PFSK-1 (cell line): ENCODE measurements around the gene IFNK.

Experiments
- FOXP2 ChIP-seq: optimal IDR thresholded peaks from 2 replicates; pipeline ENCODE3; 2011; ENCODE audit warnings: borderline replicate concordance, control low read depth, inconsistent platforms; ENCODE audit not compliant: insufficient read depth; ENCODE audit errors: extremely low read length, extremely low read depth
- POLR2AphosphoS5 ChIP-seq: IDR thresholded peaks from 2 replicates; pipeline ENCODE4 v1.6.1; 2012; ENCODE audit warnings: low read depth, mild to moderate bottlenecking, control low read depth, low read length, moderate library complexity
- REST ChIP-seq, 2 experiments: IDR thresholded peaks; 2 replicates each; pipeline versions ENCODE4 v1.6.1 to v1.8.0; 2011 to 2012; ENCODE audit warnings: low read depth in 2 of 2, low read length in 2 of 2, control low read depth in 1 of 2, inconsistent platforms in 1 of 2, mild to moderate bottlenecking in 1 of 2, moderate library complexity in 1 of 2; ENCODE audit not compliant: insufficient read depth in 1 of 2
- SIN3A ChIP-seq: IDR thresholded peaks from 2 replicates; pipeline ENCODE4 v1.6.1; 2012; ENCODE audit warnings: mild to moderate bottlenecking, low read length, moderate library complexity, borderline replicate concordance; ENCODE audit not compliant: insufficient read depth
- TAF1 ChIP-seq: IDR thresholded peaks from 2 replicates; pipeline ENCODE4 v1.6.1; 2012; ENCODE audit warnings: low read length, control low read depth, borderline replicate concordance; ENCODE audit not compliant: insufficient read depth

The IFNK gene

GRCh38 chr9:27566118-27566517 lies 42.0 kb downstream of the IFNK start:
- no peak for TF ChIP-seq TAF1
- no peak for TF ChIP-seq FOXP2
- no peak for TF ChIP-seq POLR2AphosphoS5
- TF ChIP-seq REST (IDR thresholded peaks at IDR 0.05; ENCODE audit: insufficient read depth in 1 of 2, low read depth in 2 of 2, low read length in 2 of 2): no peak

GRCh38 chr9:27569406-27569805 lies 45.3 kb downstream of the IFNK start:
- TF ChIP-seq FOXP2 (no peak), SIN3A (no peak), TAF1 (no peak), REST (IDR thresholded peaks at IDR 0.05; ENCODE audit: insufficient read depth in 1 of 2, low read depth in 2 of 2, low read length in 2 of 2) (no peak), POLR2AphosphoS5 (no peak)

- TF ChIP-seq POLR2AphosphoS5 (no peak), TAF1 (no peak), FOXP2 (no peak), REST (IDR thresholded peaks at IDR 0.05; ENCODE audit: insufficient read depth in 1 of 2, low read depth in 2 of 2, low read length in 2 of 2) (no peak), SIN3A (no peak)
Observed at GRCh38 chr9:27571011-27571410, 46.9 kb downstream of the IFNK start.

GRCh38 chr9:27572061-27572460 lies 48.0 kb downstream of the IFNK start:
- no peak for TF ChIP-seq TAF1
- no peak for TF ChIP-seq FOXP2
- TF ChIP-seq POLR2AphosphoS5: no peak
- no peak for TF ChIP-seq REST (IDR thresholded peaks at IDR 0.05; ENCODE audit: insufficient read depth in 1 of 2, low read depth in 2 of 2, low read length in 2 of 2)
- no peak for TF ChIP-seq SIN3A

GRCh38 chr9:27572566-27572917 lies 48.5 kb downstream of the IFNK start:
- TF ChIP-seq POLR2AphosphoS5: no peak
- no peak for TF ChIP-seq REST (IDR thresholded peaks at IDR 0.05; ENCODE audit: insufficient read depth in 1 of 2, low read depth in 2 of 2, low read length in 2 of 2)
- no peak for TF ChIP-seq FOXP2
- no peak for TF ChIP-seq TAF1
- no peak for TF ChIP-seq SIN3A
